Fibroblast of lung (primary cell): ENCODE measurements around the gene KCNA3.

Source experiments
- CTCF ChIP-seq, 2 donors: IDR thresholded peaks in 1 of 2; conservative IDR thresholded peaks in 1 of 2; 1 replicate in 1 of 2; 2 replicates in 1 of 2; pipeline ENCODE4 v1.5.1; 2011 to 2012; ENCODE audit warnings: low read length in 2 of 2, control low read depth in 1 of 2, inconsistent platforms in 1 of 2, low read depth in 1 of 2, mild to moderate bottlenecking in 1 of 2
- EZH2 ChIP-seq: IDR thresholded peaks from 2 replicates; pipeline ENCODE4 v1.5.1; 2012; ENCODE audit warnings: low read length, control low read depth, mild to moderate bottlenecking; ENCODE audit errors: missing control alignments

GRCh38 chr1:110682898-110683297 lies 8.2 kb upstream of the KCNA3 start:
- TF ChIP-seq CTCF (conservative IDR thresholded peaks at IDR 0.05 in 1 of 2, IDR thresholded peaks at IDR 0.05 in 1 of 2; ENCODE audit: low read depth in 1 of 2, low read length in 2 of 2) (no peak), EZH2 (no peak)
